ENCODE measurements around the gene PGD.

GRCh38 chr1:10361515-10361914, 37.3 kb upstream of the PGD start:
- TF ChIP-seq, protein P1, sequence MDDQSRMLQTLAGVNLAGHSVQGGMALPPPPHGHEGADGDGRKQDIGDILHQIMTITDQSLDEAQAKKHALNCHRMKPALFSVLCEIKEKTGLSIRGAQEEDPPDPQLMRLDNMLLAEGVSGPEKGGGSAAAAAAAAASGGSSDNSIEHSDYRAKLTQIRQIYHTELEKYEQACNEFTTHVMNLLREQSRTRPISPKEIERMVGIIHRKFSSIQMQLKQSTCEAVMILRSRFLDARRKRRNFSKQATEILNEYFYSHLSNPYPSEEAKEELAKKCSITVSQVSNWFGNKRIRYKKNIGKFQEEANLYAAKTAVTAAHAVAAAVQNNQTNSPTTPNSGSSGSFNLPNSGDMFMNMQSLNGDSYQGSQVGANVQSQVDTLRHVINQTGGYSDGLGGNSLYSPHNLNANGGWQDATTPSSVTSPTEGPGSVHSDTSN (IDR thresholded peaks at IDR 0.05; ENCODE audit: insufficient replicate concordance, low read depth, low read length) = no peak
- TF ChIP-seq, protein P2, sequence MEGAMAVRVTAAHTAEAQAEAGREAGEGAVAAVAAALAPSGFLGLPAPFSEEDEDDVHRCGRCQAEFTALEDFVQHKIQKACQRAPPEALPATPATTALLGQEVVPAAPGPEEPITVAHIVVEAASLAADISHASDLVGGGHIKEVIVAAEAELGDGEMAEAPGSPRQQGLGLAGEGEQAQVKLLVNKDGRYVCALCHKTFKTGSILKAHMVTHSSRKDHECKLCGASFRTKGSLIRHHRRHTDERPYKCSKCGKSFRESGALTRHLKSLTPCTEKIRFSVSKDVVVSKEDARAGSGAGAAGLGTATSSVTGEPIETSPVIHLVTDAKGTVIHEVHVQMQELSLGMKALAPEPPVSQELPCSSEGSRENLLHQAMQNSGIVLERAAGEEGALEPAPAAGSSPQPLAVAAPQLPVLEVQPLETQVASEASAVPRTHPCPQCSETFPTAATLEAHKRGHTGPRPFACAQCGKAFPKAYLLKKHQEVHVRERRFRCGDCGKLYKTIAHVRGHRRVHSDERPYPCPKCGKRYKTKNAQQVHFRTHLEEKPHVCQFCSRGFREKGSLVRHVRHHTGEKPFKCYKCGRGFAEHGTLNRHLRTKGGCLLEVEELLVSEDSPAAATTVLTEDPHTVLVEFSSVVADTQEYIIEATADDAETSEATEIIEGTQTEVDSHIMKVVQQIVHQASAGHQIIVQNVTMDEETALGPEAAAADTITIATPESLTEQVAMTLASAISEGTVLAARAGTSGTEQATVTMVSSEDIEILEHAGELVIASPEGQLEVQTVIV (IDR thresholded peaks at IDR 0.05; ENCODE audit: borderline replicate concordance, partially characterized antibody) = no peak
- TF ChIP-seq POLR2AphosphoS2 (IDR thresholded peaks at IDR 0.05; ENCODE audit: low read depth, low read length) (no peak), CBX5 (IDR thresholded peaks at IDR 0.05; ENCODE audit: low read depth) (no peak), MXI1 (IDR thresholded peaks at IDR 0.05; ENCODE audit: low read depth, low read length) (no peak), ZBTB11 (CRISPR knock-in tag; IDR thresholded peaks at IDR 0.05) (no peak), MTA2 (IDR thresholded peaks at IDR 0.05; ENCODE audit: low read depth) (no peak), SIN3A (IDR thresholded peaks at IDR 0.05; ENCODE audit: low read depth, low read length) (no peak), ZNF217 (IDR thresholded peaks at IDR 0.05) (no peak)
- TF ChIP-seq, protein P3, sequence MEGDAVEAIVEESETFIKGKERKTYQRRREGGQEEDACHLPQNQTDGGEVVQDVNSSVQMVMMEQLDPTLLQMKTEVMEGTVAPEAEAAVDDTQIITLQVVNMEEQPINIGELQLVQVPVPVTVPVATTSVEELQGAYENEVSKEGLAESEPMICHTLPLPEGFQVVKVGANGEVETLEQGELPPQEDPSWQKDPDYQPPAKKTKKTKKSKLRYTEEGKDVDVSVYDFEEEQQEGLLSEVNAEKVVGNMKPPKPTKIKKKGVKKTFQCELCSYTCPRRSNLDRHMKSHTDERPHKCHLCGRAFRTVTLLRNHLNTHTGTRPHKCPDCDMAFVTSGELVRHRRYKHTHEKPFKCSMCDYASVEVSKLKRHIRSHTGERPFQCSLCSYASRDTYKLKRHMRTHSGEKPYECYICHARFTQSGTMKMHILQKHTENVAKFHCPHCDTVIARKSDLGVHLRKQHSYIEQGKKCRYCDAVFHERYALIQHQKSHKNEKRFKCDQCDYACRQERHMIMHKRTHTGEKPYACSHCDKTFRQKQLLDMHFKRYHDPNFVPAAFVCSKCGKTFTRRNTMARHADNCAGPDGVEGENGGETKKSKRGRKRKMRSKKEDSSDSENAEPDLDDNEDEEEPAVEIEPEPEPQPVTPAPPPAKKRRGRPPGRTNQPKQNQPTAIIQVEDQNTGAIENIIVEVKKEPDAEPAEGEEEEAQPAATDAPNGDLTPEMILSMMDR (IDR thresholded peaks at IDR 0.05 in 2 of 3, conservative IDR thresholded peaks at IDR 0.05 in 1 of 3; ENCODE audit: control insufficient read depth in 2 of 3, extremely low read depth in 1 of 3, insufficient read depth in 1 of 3, low read depth in 3 of 3, low read length in 3 of 3) = no peak

Data from GM12878 (cell line).